ENCODE results near the gene SIKE1.

Gene SIKE1

DNA sequence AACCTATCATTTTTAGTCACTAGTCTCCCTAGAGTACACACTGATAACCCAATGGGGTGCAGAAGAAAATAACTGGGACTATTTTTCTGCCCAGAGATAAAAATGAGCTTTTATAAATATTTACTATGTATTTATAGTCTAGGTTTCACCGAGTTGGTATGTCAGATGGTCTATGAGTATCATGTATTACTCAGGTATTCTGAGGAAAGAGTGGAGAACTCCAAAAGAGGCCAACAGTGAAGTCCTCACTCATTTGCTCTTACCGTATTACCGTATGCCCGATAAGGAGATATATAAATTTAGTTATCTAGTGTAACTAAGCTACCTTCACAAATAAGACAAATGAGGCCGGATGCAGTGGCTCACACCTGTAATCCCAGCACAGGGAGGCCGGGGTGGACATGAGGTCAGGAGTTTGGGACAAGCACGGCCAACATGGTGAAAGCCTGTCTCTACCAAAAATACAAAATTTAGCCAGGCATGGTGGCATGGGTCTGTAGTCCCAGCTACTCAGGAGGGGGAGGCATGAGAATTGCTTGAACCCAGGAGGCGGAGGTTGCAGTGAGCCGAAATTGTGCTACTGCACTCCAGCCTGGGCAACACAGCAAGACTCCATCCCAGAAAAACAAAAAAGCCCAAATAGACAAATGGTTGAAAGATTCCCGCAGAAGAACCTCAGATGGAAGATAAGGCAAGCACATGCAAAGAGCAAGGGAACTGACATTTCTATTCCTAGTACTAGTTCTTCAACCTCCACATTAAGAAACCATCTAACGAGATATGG lies 38.3 kb downstream of the SIKE1 start:
- TF ChIP-seq CTCF (IDR thresholded peaks at IDR 0.05; ENCODE audit: low read depth, low read length) = no peak
- no peak for DNase-seq (ENCODE audit: low read depth, low spot score)
- H3K4me3 ChIP-seq (ENCODE audit: low read depth, low read length) = no peak overlapping the region
- in situ Hi-C loops (cut with HindIII; ENCODE audit: low sequenced_read_pairs) = no loop called here

- no peak for TF ChIP-seq CTCF (IDR thresholded peaks at IDR 0.05; ENCODE audit: low read depth, low read length)
- DNase-seq (ENCODE audit: low read depth, low spot score) = no peak
- in situ Hi-C loops (cut with HindIII; ENCODE audit: low sequenced_read_pairs) = no loop called here
These were observed 40.2 kb downstream of the SIKE1 start for GRCh38 chr1:114740331-114740730.

GRCh38 chr1:114737314-114737849 lies 43.1 kb downstream of the SIKE1 start:
- no peak for TF ChIP-seq CTCF (IDR thresholded peaks at IDR 0.05; ENCODE audit: low read depth, low read length)
- in situ Hi-C loops (cut with HindIII; ENCODE audit: low sequenced_read_pairs) = no loop called here
- H3K4me3 ChIP-seq (ENCODE audit: low read depth, low read length) = no peak overlapping the region
- DNase-seq (ENCODE audit: low read depth, low spot score) = no peak

More at GRCh38 chr1:114740331-114740730, 40.2 kb downstream of the SIKE1 start:
- H3K4me3 ChIP-seq (ENCODE audit: low read depth, low read length) = no peak overlapping the region

DNA sequence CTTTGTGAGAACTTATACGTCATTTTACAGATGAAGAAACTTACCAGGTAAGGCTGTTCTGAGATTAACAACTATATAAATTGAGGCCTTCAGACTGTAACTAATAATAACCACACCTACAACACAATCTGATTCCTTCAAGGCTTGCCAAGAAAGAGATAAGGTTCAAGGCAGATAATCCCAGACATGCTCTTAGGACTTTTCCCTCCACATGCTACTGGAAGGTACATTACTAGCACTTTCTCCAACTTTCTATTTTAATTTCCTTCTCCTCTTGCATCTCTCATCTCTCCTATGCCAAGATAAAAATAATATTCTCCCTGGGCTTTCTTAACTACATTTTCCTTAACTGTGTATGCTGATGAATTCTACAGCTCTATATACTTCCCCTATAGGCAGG lies 45.0 kb downstream of the SIKE1 start:
- in situ Hi-C loops (cut with HindIII; ENCODE audit: low sequenced_read_pairs) = no loop called here

DNA sequence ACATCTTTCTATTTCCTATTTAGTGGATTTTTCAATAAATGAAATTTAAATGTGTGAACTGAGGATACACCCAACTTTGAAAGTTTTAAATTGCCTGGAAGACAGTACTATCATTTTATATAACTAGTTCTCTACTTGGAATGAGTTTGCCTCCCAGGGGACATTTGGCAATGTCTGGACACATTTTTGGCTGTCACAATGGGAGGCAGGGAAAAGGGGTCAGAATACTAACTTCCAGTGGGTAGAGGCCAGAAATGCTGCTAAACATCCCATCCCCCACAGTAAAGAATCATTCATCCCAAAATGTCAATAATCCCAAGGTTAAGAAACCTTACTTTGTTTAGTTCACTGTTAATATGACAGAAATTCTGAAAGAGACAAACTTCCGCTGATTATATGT lies 50.7 kb downstream of the SIKE1 start:
- no peak for DNase-seq (ENCODE audit: low read depth, low spot score)
- no peak overlapping the region for H3K4me3 ChIP-seq (ENCODE audit: low read depth, low read length)
- TF ChIP-seq CTCF (IDR thresholded peaks at IDR 0.05; ENCODE audit: low read depth, low read length) = no peak
- in situ Hi-C loops (cut with HindIII; ENCODE audit: low sequenced_read_pairs) = no loop called here

More for the DNA sequence above, 45.0 kb downstream of the SIKE1 start:
- H3K4me3 ChIP-seq (ENCODE audit: low read depth, low read length) = no peak overlapping the region
- no peak for DNase-seq (ENCODE audit: low read depth, low spot score)
- TF ChIP-seq CTCF (IDR thresholded peaks at IDR 0.05; ENCODE audit: low read depth, low read length) = no peak

DNA sequence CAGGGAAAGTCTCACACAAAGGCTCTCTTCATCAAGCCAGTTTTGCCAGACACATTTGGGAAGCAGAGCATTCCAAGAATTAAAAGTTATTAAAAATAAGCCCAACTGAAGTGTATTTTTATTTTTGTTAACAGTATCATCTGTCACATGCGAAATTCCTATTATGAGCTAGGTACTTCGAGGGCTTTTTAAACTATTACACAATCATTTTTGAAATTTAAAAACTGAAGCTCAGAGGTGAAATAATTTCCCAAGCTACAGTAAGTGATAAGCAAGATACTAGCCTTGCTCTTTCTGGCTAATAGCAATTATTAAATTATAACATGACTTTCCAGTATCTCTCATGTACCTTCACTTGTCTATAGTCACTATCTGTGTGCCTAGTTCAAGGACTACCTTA lies 51.9 kb downstream of the SIKE1 start:
- no peak for TF ChIP-seq CTCF (IDR thresholded peaks at IDR 0.05; ENCODE audit: low read depth, low read length)
- no peak overlapping the region for H3K4me3 ChIP-seq (ENCODE audit: low read depth, low read length)
- DNase-seq (ENCODE audit: low read depth, low spot score) = no peak
- in situ Hi-C loops (cut with HindIII; ENCODE audit: low sequenced_read_pairs) = no loop called here
